Mammary epithelial cell (primary cell): ENCODE results near the gene IQSEC1.

Experiments
- CTCF ChIP-seq, 2 donors: IDR thresholded peaks in 1 of 2; conservative IDR thresholded peaks in 1 of 2; 2 replicates each; pipeline ENCODE4 v1.5.1; 2011 to 2012; ENCODE audit warnings: inconsistent platforms in 2 of 2, low read length in 2 of 2, mild to moderate bottlenecking in 2 of 2, control low read depth in 1 of 2, low read depth in 1 of 2; ENCODE audit not compliant: insufficient read depth in 1 of 2; ENCODE audit errors: extremely low read depth in 1 of 2
- EZH2 ChIP-seq: IDR thresholded peaks from 2 replicates; pipeline ENCODE4 v1.6.1; 2012; ENCODE audit warnings: low read length, inconsistent platforms, borderline replicate concordance

GRCh38 chr3:13081603-13082360 lies 8.6 kb upstream of the IQSEC1 start:
- TF ChIP-seq CTCF (conservative IDR thresholded peaks at IDR 0.05 in 1 of 2, IDR thresholded peaks at IDR 0.05 in 1 of 2; ENCODE audit: extremely low read depth in 1 of 2, insufficient read depth in 1 of 2, low read depth in 1 of 2, low read length in 2 of 2) (no peak), EZH2 (no peak)
